Neural progenitor cell (in vitro differentiated cells): ENCODE results near the gene PIM3. TPM values are rescaled to one million over a fixed set of nuclear protein-coding genes. Genes with fewer than 3 reads are reported as not detected.

Source experiments
- DNase-seq: peaks from one replicate; pipeline ENCODE4 v3.0.0-alpha.2; 2016; ENCODE audit warnings: low spot score
- H2AFZ ChIP-seq: fragments of 200-600 bp; sonication (generic); replicated peaks from 2 replicates; pipeline ENCODE4 v1.6.1; 2016; ENCODE audit warnings: antibody characterized with exemption
- H3F3A ChIP-seq: fragments of 200-600 bp; sonication (generic); 2 replicates; pipeline ENCODE4 v1.6.1; 2016; ENCODE audit warnings: antibody characterized with exemption, low read depth
- H3K27ac ChIP-seq: fragments of 200-600 bp; sonication (generic); 2 replicates; pipeline ENCODE4 v1.5.1; 2016; ENCODE audit warnings: mild to moderate bottlenecking
- H3K27me3 ChIP-seq: fragments of 200-600 bp; sonication (generic); 2 replicates; pipeline ENCODE4 v1.6.1; 2016; ENCODE audit warnings: mild to moderate bottlenecking, moderate library complexity
- H3K36me3 ChIP-seq: fragments of 200-600 bp; sonication (generic); 2 replicates; pipeline ENCODE4 v1.5.1; 2016
- H3K4me1 ChIP-seq: fragments of 200-600 bp; sonication (generic); 2 replicates; pipeline ENCODE4 v1.6.1; 2016; ENCODE audit warnings: mixed run types
- H3K4me2 ChIP-seq: fragments of 200-600 bp; sonication (generic); 2 replicates; pipeline ENCODE4 v1.6.1; 2016
- H3K4me3 ChIP-seq: fragments of 200-600 bp; sonication (generic); 2 replicates; pipeline ENCODE4 v1.5.1; 2016
- H3K79me2 ChIP-seq: fragments of 200-600 bp; sonication (generic); 2 replicates; pipeline ENCODE4 v1.6.1; 2016; ENCODE audit warnings: low read depth
- H3K9ac ChIP-seq: fragments of 200-600 bp; sonication (generic); 2 replicates; pipeline ENCODE4 v1.6.1; 2016
- H3K9me3 ChIP-seq: fragments of 200-600 bp; sonication (generic); 2 replicates; pipeline ENCODE4 v1.5.1; 2016; ENCODE audit warnings: low read depth
- H4K20me1 ChIP-seq: fragments of 200-600 bp; sonication (generic); 2 replicates; pipeline ENCODE4 v1.6.1; 2016; ENCODE audit warnings: low read depth
- H3K27ac Mint-ChIP-seq: 3 replicates; pipeline ENCODE4 v1.8.0; 2021; ENCODE audit warnings: mixed read lengths
- H3K27me3 Mint-ChIP-seq: 2 replicates; pipeline ENCODE4 v1.8.0; 2022; ENCODE audit warnings: low read depth, mild to moderate bottlenecking, inconsistent platforms, moderate library complexity, mixed read lengths; ENCODE audit not compliant: insufficient read depth
- H3K36me3 Mint-ChIP-seq: 3 replicates; pipeline ENCODE4 v1.8.0; 2021; ENCODE audit warnings: mixed read lengths
- H3K4me1 Mint-ChIP-seq: 3 replicates; pipeline ENCODE4 v1.8.0; 2021; ENCODE audit warnings: mixed read lengths
- H3K4me3 Mint-ChIP-seq: 3 replicates; pipeline ENCODE4 v1.8.0; 2021; ENCODE audit warnings: mild to moderate bottlenecking, moderate library complexity, mixed read lengths
- H3K9me3 Mint-ChIP-seq: 3 replicates; pipeline ENCODE4 v1.8.0; 2020; ENCODE audit warnings: mixed read lengths
- CTCF ChIP-seq: fragments of 200-600 bp; sonication (generic); IDR thresholded peaks from 2 replicates; pipeline ENCODE4 v1.5.1; 2017; ENCODE audit warnings: antibody characterized with exemption, mild to moderate bottlenecking
- EZH2 ChIP-seq: fragments of 200-600 bp; sonication (generic); IDR thresholded peaks from 2 replicates; pipeline ENCODE4 v1.6.1; 2017; ENCODE audit warnings: antibody characterized with exemption, mild to moderate bottlenecking, moderate library complexity
- EZH2phosphoT487 ChIP-seq: fragments of 200-600 bp; sonication (generic); IDR thresholded peaks from 2 replicates; pipeline ENCODE4 v1.6.1; 2017; ENCODE audit warnings: antibody characterized with exemption
- total RNA-seq: library from RNA; depleted of rRNA; stranded (reverse); fragments of >200 nt; gene quantifications from 2 replicates; pipeline ENCODE4 v1.2.3, GENCODE V29; 2015; ENCODE audit warnings: low replicate concordance

The PIM3 gene
- total RNA-seq, 1 donor from 2014 or later = 15.1 TPM

DNA sequence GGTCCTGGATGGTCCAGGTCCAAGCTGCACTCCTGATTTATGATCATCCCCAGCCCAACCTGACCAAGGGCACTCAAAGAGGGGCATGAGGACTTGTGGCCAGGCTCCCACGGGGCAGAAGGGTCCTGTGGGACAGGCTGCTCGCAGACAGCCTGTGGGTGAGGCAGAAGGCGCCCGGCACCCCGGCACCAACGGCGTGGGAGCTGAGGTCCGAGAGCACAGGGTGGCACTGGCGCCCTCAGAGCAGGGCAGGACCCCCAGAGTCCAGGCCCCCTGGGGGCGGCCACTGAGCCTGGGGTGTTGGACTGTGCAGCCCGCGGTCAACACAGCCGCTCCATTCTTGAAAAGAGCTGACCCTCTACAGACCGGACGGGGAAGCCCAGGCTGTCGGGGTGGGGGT lies 48.7 kb downstream of the PIM3 start:
- Mint-ChIP-seq H3K4me1 (peaks cover 2% of the 10 kb centered on the region), H3K36me3 (no peaks in the 10 kb centered on the region), H3K9me3 (peaks cover 2% of the 10 kb centered on the region), H3K4me3 (no peak overlapping the region), H3K27me3 (peaks cover 32% of the 10 kb centered on the region), H3K27ac (no peak overlapping the region)
- H3F3A ChIP-seq = peaks cover 4% of the 10 kb centered on the region
- H4K20me1 ChIP-seq = no peaks in the 10 kb centered on the region
- no peak overlapping the region for H3K4me2 ChIP-seq
- TF ChIP-seq EZH2 (no peak), EZH2phosphoT487 (no peak), CTCF (no peak)
- H3K4me3 ChIP-seq = no peak overlapping the region
- no peak overlapping the region for H3K27ac ChIP-seq
- H3K9me3 ChIP-seq = no peaks in the 10 kb centered on the region
- H3K9ac ChIP-seq = no peak overlapping the region
- no peak for DNase-seq
- peaks cover 66% of the 10 kb centered on the region for H3K27me3 ChIP-seq
- H2AFZ ChIP-seq = no peak overlapping the region
- H3K79me2 ChIP-seq = no peaks in the 10 kb centered on the region
- H3K4me1 ChIP-seq = peaks cover 9% of the 10 kb centered on the region
- H3K36me3 ChIP-seq = no peaks in the 10 kb centered on the region

- H3K79me2 ChIP-seq = no peaks in the 10 kb centered on the region
- peak overlapping the region; percentile 55 for H3K4me3 Mint-ChIP-seq
- H3K9me3 ChIP-seq = no peaks in the 10 kb centered on the region
- no peaks in the 10 kb centered on the region for H4K20me1 ChIP-seq
- H3K4me2 ChIP-seq = peak overlapping the region; percentile 49
- H2AFZ ChIP-seq = no peak overlapping the region
- TF ChIP-seq EZH2 = no peak
- no peak for TF ChIP-seq CTCF
- TF ChIP-seq EZH2phosphoT487 = no peak
- peaks cover 15% of the 10 kb centered on the region for H3K4me1 ChIP-seq
- H3K36me3 ChIP-seq = no peaks in the 10 kb centered on the region
- H3K27me3 ChIP-seq = peaks cover 74% of the 10 kb centered on the region
- no peak for DNase-seq
- H3K4me1 Mint-ChIP-seq = peaks cover 2% of the 10 kb centered on the region
- peaks cover 2% of the 10 kb centered on the region for H3K9me3 Mint-ChIP-seq
- no peaks in the 10 kb centered on the region for H3K36me3 Mint-ChIP-seq
- H3K4me3 ChIP-seq = peak overlapping the region; percentile 9
- peak overlapping the region; percentile 29 for H3K27ac Mint-ChIP-seq
- H3F3A ChIP-seq = peaks cover 4% of the 10 kb centered on the region
- H3K9ac ChIP-seq = no peak overlapping the region
- peaks cover 31% of the 10 kb centered on the region for H3K27me3 Mint-ChIP-seq
- H3K27ac ChIP-seq = no peak overlapping the region
Observed at GRCh38 chr22:50009765-50010675, 49.4 kb downstream of the PIM3 start.

GRCh38 chr22:50010676-50011446 lies 50.3 kb downstream of the PIM3 start:
- H3K4me1 Mint-ChIP-seq = peaks cover 2% of the 10 kb centered on the region
- Histone ChIP-seq H3K4me1 (peaks cover 15% of the 10 kb centered on the region), H3F3A (peaks cover 4% of the 10 kb centered on the region), H3K79me2 (no peaks in the 10 kb centered on the region), H3K4me2 (peak overlapping the region; percentile 49), H3K27me3 (peaks cover 82% of the 10 kb centered on the region), H3K36me3 (no peaks in the 10 kb centered on the region), H3K9me3 (no peaks in the 10 kb centered on the region), H3K4me3 (peak overlapping the region; percentile 9), H3K9ac (no peak overlapping the region), H2AFZ (no peak overlapping the region), H4K20me1 (no peaks in the 10 kb centered on the region), H3K27ac (no peak overlapping the region)
- TF ChIP-seq CTCF = no peak
- peak; percentile 48 for TF ChIP-seq EZH2
- peak; percentile 34 for TF ChIP-seq EZH2phosphoT487
- H3K27ac Mint-ChIP-seq = no peak overlapping the region
- no peaks in the 10 kb centered on the region for H3K36me3 Mint-ChIP-seq
- peaks cover 2% of the 10 kb centered on the region for H3K9me3 Mint-ChIP-seq
- peaks cover 25% of the 10 kb centered on the region for H3K27me3 Mint-ChIP-seq
- no peak overlapping the region for H3K4me3 Mint-ChIP-seq
- no peak for DNase-seq
